PFSK-1 (cell line): ENCODE data around the gene CAMSAP1.

Source experiments
- POLR2AphosphoS5 ChIP-seq: IDR thresholded peaks from 2 replicates; pipeline ENCODE4 v1.6.1; 2012; ENCODE audit warnings: low read depth, mild to moderate bottlenecking, control low read depth, low read length, moderate library complexity
- SIN3A ChIP-seq: IDR thresholded peaks from 2 replicates; pipeline ENCODE4 v1.6.1; 2012; ENCODE audit warnings: mild to moderate bottlenecking, low read length, moderate library complexity, borderline replicate concordance; ENCODE audit not compliant: insufficient read depth
- TAF1 ChIP-seq: IDR thresholded peaks from 2 replicates; pipeline ENCODE4 v1.6.1; 2012; ENCODE audit warnings: low read length, control low read depth, borderline replicate concordance; ENCODE audit not compliant: insufficient read depth

- TF ChIP-seq TAF1 (no peak), SIN3A (no peak), POLR2AphosphoS5 (no peak)
Measured at GRCh38 chr9:135926402-135927194, 19.3 kb upstream of the CAMSAP1 start.
